B cell (primary cell): ENCODE data around the gene PCDHB8. TPM values are rescaled to one million over a fixed set of nuclear protein-coding genes. Genes with fewer than 3 reads are reported as not detected.
"Not testable (repeated sequence)": the region's sequence is repeated elsewhere in the genome, so short reads cannot be mapped to it uniquely, and the experiment has no call there.

ENCODE experiments used
- ATAC-seq: fragments of 200-7000 bp; cut with Tn5 transposase; one replicate; pipeline ENCODE4 v1.10.0; 2021; ENCODE audit warnings: low read depth, mild to moderate bottlenecking, moderate number of reproducible peaks, moderate library complexity
- CTCF ChIA-PET: fragments of 350-600 bp; sonication (Branson Sonifier 250); formaldehyde crosslinking; loops from one replicate; lab custom pipeline; 2021; ENCODE audit warnings: antibody characterized with exemption, inconsistent platforms; lab: Charles Lee
- POLR2A ChIA-PET: fragments of 350-600 bp; sonication (Branson Sonifier 250); formaldehyde crosslinking; loops from one replicate; lab custom pipeline; 2021; ENCODE audit warnings: antibody characterized with exemption; lab: Charles Lee
- DNase-seq: peaks from one replicate; pipeline ENCODE4 v3.0.0; 2013
- H2AFZ ChIP-seq: 2 replicates; pipeline ENCODE4 v1.6.1; 2012; ENCODE audit warnings: mild to moderate bottlenecking, low read depth, low read length; ENCODE audit not compliant: insufficient read depth, poor library complexity, severe bottlenecking
- H3K27ac ChIP-seq, 2 donors: 1 replicate in 1 of 2; 2 replicates in 1 of 2; pipeline ENCODE4 v1.5.1; 2012 to 2013; ENCODE audit warnings: low read length in 2 of 2, mild to moderate bottlenecking in 2 of 2, moderate library complexity in 1 of 2
- H3K27me3 ChIP-seq, 4 experiments: fragments of 200-600 bp in 1 of 4; sonication (generic) in 1 of 4; replicated peaks in 1 of 4; 1 replicate in 2 of 4; 2 replicates in 2 of 4; pipeline versions ENCODE4 v1.6.1 to v1.7.0; 2013 to 2016; ENCODE audit warnings: low read length in 3 of 4, mild to moderate bottlenecking in 2 of 4, mixed read lengths in 1 of 4, moderate library complexity in 1 of 4; ENCODE audit not compliant: insufficient read depth in 4 of 4, control insufficient read depth in 3 of 4; ENCODE audit errors: control extremely low read depth in 1 of 4
- H3K36me3 ChIP-seq, 2 experiments: replicated peaks in 1 of 2; 1 replicate in 1 of 2; 2 replicates in 1 of 2; pipeline versions ENCODE4 v1.6.1 to v1.7.1; 2013; ENCODE audit warnings: low read length in 1 of 2; ENCODE audit not compliant: insufficient read depth in 2 of 2, control insufficient read depth in 1 of 2; ENCODE audit errors: control extremely low read depth in 1 of 2, extremely low read depth in 1 of 2
- H3K4me1 ChIP-seq, 2 donors: fragments of 200-600 bp in 1 of 2; sonication (generic) in 1 of 2; 1 replicate in 1 of 2; 2 replicates in 1 of 2; pipeline versions ENCODE4 v1.5.1 to v1.6.1; 2013 to 2017; ENCODE audit warnings: low read length in 2 of 2; ENCODE audit not compliant: control insufficient read depth in 2 of 2, insufficient read depth in 2 of 2
- H3K4me2 ChIP-seq: replicated peaks from 2 replicates; pipeline ENCODE3; 2012; ENCODE audit warnings: mild to moderate bottlenecking, low read depth, low read length; ENCODE audit not compliant: poor library complexity, severe bottlenecking
- H3K4me3 ChIP-seq, 5 experiments: fragments of 200-600 bp in 1 of 5; sonication (generic) in 1 of 5; 1 replicate in 3 of 5; 2 replicates in 2 of 5; pipeline versions ENCODE4 v1.5.1 to v1.7.0; 2011 to 2016; ENCODE audit warnings: low read length in 4 of 5, mild to moderate bottlenecking in 4 of 5, low read depth in 2 of 5, control low read depth in 1 of 5, moderate library complexity in 1 of 5; ENCODE audit not compliant: insufficient read depth in 1 of 5; ENCODE audit errors: control extremely low read depth in 1 of 5, extremely low read depth in 1 of 5
- H3K79me2 ChIP-seq: fragments of 200-600 bp; sonication (generic); one replicate; pipeline ENCODE4 v1.6.0; 2016; ENCODE audit warnings: low read length; ENCODE audit not compliant: control insufficient read depth, insufficient read depth
- H3K9ac ChIP-seq: fragments of 200-600 bp; sonication (generic); 2 replicates; pipeline ENCODE4 v1.6.1; 2017; ENCODE audit warnings: mild to moderate bottlenecking, low read length, moderate library complexity
- H3K9me3 ChIP-seq, 3 donors: one replicate each; pipeline versions ENCODE4 v1.6.1 to v1.7.1; 2013; ENCODE audit warnings: low read length in 2 of 3; ENCODE audit not compliant: control insufficient read depth in 2 of 3, insufficient read depth in 1 of 3; ENCODE audit errors: control extremely low read depth in 1 of 3
- H4K20me1 ChIP-seq: 2 replicates; pipeline ENCODE4 v1.6.0; 2012; ENCODE audit warnings: mild to moderate bottlenecking, low read length; ENCODE audit not compliant: insufficient read depth, control insufficient read depth, poor library complexity, severe bottlenecking
- H3K27ac Mint-ChIP-seq: one replicate; pipeline ENCODE4 v1.8.0; 2021; ENCODE audit warnings: mixed read lengths
- H3K27me3 Mint-ChIP-seq: one replicate; pipeline ENCODE4 v1.8.0; 2021; ENCODE audit warnings: mixed read lengths
- H3K4me1 Mint-ChIP-seq: one replicate; pipeline ENCODE4 v1.8.0; 2021; ENCODE audit warnings: mixed read lengths
- H3K4me3 Mint-ChIP-seq: one replicate; pipeline ENCODE4 v1.8.0; 2021; ENCODE audit warnings: mixed read lengths
- H3K9me3 Mint-ChIP-seq: one replicate; pipeline ENCODE4 v1.8.0; 2022; ENCODE audit warnings: mixed read lengths; ENCODE audit not compliant: insufficient read depth
- WGBS: methylation state at CpG from one replicate; pipeline ENCODE4 v1.1.5; 2013; ENCODE audit warnings: missing lambda C conversion rate; ENCODE audit not compliant: insufficient coverage; 5-methylcytosine and 5-hydroxymethylcytosine counted together
- intact Hi-C: fragments of 100-400 bp; cut with micrococcal nuclease; formaldehyde crosslinking; loops from one replicate; pipeline ENCODE4 v1.10.0; 2022
- polyA plus RNA-seq: library from polyadenylated mRNA; depleted of rRNA; stranded (reverse); fragments of >200 nt; gene quantifications from 2 replicates; pipeline ENCODE4 v1.2.3, GENCODE V29; 2012
- total RNA-seq, 2 donors: library from RNA; stranded (reverse); fragments of 120-200 nt in 1 of 2; gene quantifications; 1 replicate in 1 of 2; 2 replicates in 1 of 2; pipeline versions ENCODE4 v1.2.3 to v1.2.4, GENCODE V29; 2013 to 2022

PCDHB8 gene
- total and polyA plus RNA-seq, 2 donors (not counting 1 experiment from before 2014, with no cell fraction given), result not detected

DNA sequence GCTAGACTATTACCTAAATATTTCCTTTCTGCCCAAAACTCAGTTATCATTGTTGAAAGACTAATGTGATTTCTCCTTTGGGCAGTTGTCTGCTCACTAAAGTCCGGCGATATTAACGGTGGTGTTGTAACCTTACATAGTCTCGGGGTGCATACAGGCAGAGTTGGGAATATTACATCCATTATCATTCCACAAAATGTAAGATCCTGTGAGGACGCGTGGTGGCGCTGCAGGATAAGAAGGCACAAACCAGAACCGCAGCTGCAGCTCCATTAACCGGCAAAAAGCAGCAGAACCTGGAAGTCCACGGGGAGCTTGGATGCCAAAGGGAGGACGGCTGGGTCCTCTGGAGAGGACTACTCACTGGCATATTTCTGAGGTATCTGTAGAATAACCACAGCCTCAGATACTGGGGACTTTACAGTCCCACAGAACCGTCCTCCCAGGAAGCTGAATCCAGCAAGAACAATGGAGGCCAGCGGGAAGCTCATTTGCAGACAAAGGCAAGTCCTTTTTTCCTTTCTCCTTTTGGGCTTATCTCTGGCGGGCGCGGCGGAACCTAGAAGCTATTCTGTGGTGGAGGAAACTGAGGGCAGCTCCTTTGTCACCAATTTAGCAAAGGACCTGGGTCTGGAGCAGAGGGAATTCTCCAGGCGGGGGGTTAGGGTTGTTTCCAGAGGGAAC is 36.2 kb downstream of the PCDHB8 start, which contains the start of gene PCDHB13:
Gene PCDHB13 (plus strand): TSS at position 264 of the 684 bp plus-strand sequence. CDS start 205 bp downstream, at position 469.
- H3K9me3 Mint-ChIP-seq, H3K27ac Mint-ChIP-seq, H3K4me2 ChIP-seq, POLR2A ChIA-PET, H3K4me3 Mint-ChIP-seq, H3K4me1 ChIP-seq, H3K79me2 ChIP-seq, H3K36me3 ChIP-seq, H2AFZ ChIP-seq, DNase-seq, H3K27ac ChIP-seq, H3K4me1 Mint-ChIP-seq, intact Hi-C loops, ATAC-seq, H3K4me3 ChIP-seq, H3K9ac ChIP-seq, H4K20me1 ChIP-seq: not testable (repeated sequence)
- WGBS, result 17% methylated on average over 1 of the region's 18 CpGs
- H3K27me3 Mint-ChIP-seq, result peaks cover 47% of the 10 kb centered on the region
- peaks cover 0 to 13% (median 10%) of the 10 kb centered on the region in 4 experiments for H3K27me3 ChIP-seq
- CTCF ChIA-PET, result interaction anchor here (0.6 kb wide), 1 partner anchor 1206 kb away, joined by 3 read pairs; no protein-coding TSS in a partner anchor
- peaks cover 0 to 29% (median 11%) of the 10 kb centered on the region in 3 donors for H3K9me3 ChIP-seq

DNA sequence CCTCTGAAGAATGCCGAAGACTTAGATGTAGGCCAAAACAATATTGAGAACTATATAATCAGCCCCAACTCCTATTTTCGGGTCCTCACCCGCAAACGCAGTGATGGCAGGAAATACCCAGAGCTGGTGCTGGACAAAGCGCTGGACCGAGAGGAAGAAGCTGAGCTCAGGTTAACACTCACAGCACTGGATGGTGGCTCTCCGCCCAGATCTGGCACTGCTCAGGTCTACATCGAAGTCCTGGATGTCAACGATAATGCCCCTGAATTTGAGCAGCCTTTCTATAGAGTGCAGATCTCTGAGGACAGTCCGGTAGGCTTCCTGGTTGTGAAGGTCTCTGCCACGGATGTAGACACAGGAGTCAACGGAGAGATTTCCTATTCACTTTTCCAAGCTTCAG is 37.0 kb downstream of the PCDHB8 start:
- H3K27ac ChIP-seq, H3K27ac Mint-ChIP-seq, H3K4me1 Mint-ChIP-seq, CTCF ChIA-PET, ATAC-seq, H4K20me1 ChIP-seq, POLR2A ChIA-PET, H3K79me2 ChIP-seq, H3K4me3 Mint-ChIP-seq, H3K9ac ChIP-seq, H2AFZ ChIP-seq, H3K36me3 ChIP-seq, H3K4me3 ChIP-seq, H3K27me3 ChIP-seq, DNase-seq, H3K4me2 ChIP-seq, H3K9me3 Mint-ChIP-seq, intact Hi-C loops, H3K4me1 ChIP-seq: not testable (repeated sequence)
- peaks cover 0 to 27% (median 11%) of the 10 kb centered on the region in 3 donors for H3K9me3 ChIP-seq
- 66% methylated on average over 4 of the region's 12 CpGs for WGBS
- H3K27me3 Mint-ChIP-seq, result peaks cover 45% of the 10 kb centered on the region

DNA sequence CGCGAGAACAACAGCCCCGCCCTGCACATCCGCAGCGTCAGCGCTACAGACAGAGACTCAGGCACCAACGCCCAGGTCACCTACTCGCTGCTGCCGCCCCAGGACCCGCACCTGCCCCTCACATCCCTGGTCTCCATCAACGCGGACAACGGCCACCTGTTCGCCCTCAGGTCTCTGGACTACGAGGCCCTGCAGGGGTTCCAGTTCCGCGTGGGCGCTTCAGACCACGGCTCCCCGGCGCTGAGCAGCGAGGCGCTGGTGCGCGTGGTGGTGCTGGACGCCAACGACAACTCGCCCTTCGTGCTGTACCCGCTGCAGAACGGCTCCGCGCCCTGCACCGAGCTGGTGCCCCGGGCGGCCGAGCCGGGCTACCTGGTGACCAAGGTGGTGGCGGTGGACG is 37.9 kb downstream of the PCDHB8 start:
- H3K27ac ChIP-seq, H4K20me1 ChIP-seq, H3K27me3 ChIP-seq, H3K4me2 ChIP-seq, H3K4me3 Mint-ChIP-seq, CTCF ChIA-PET, ATAC-seq, H3K9me3 Mint-ChIP-seq, H3K27ac Mint-ChIP-seq, H3K79me2 ChIP-seq, H3K4me1 ChIP-seq, intact Hi-C loops, DNase-seq, H3K9ac ChIP-seq, H3K36me3 ChIP-seq, H3K4me3 ChIP-seq, H2AFZ ChIP-seq, H3K4me1 Mint-ChIP-seq, POLR2A ChIA-PET: not testable (repeated sequence)
- peaks cover 0 to 21% (median 11%) of the 10 kb centered on the region in 3 donors for H3K9me3 ChIP-seq
- peaks cover 46% of the 10 kb centered on the region for H3K27me3 Mint-ChIP-seq
- WGBS, result 40% methylated on average over 21 of the region's 40 CpGs

DNA sequence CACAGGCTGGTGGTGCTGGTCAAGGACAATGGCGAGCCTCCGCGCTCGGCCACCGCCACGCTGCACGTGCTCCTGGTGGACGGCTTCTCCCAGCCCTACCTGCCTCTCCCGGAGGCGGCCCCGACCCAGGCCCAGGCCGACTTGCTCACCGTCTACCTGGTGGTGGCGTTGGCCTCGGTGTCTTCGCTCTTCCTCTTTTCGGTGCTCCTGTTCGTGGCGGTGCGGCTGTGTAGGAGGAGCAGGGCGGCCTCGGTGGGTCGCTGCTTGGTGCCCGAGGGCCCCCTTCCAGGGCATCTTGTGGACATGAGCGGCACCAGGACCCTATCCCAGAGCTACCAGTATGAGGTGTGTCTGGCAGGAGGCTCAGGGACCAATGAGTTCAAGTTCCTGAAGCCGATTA is 38.4 kb downstream of the PCDHB8 start:
- H3K9ac ChIP-seq, H3K4me3 Mint-ChIP-seq, POLR2A ChIA-PET, H3K27ac Mint-ChIP-seq, intact Hi-C loops, H3K4me3 ChIP-seq, H4K20me1 ChIP-seq, H3K4me1 Mint-ChIP-seq, H2AFZ ChIP-seq, ATAC-seq, H3K4me1 ChIP-seq, H3K9me3 Mint-ChIP-seq, CTCF ChIA-PET, H3K4me2 ChIP-seq, H3K27ac ChIP-seq, H3K27me3 ChIP-seq, H3K36me3 ChIP-seq, H3K79me2 ChIP-seq, DNase-seq: not testable (repeated sequence)
- peaks cover 47% of the 10 kb centered on the region for H3K27me3 Mint-ChIP-seq
- H3K9me3 ChIP-seq, result peaks cover 0 to 21% (median 11%) of the 10 kb centered on the region in 3 donors
- 25% methylated on average over 4 of the region's 26 CpGs for WGBS
